Measurements from ENCODE around the gene ZNF687. TPM values are rescaled to one million over a fixed set of nuclear protein-coding genes. Genes with fewer than 3 reads are reported as not detected.

Gene ZNF687
- total and polyA plus RNA-seq, 9 donors: 6.4 to 37.2 (median 24.6) TPM

DNA sequence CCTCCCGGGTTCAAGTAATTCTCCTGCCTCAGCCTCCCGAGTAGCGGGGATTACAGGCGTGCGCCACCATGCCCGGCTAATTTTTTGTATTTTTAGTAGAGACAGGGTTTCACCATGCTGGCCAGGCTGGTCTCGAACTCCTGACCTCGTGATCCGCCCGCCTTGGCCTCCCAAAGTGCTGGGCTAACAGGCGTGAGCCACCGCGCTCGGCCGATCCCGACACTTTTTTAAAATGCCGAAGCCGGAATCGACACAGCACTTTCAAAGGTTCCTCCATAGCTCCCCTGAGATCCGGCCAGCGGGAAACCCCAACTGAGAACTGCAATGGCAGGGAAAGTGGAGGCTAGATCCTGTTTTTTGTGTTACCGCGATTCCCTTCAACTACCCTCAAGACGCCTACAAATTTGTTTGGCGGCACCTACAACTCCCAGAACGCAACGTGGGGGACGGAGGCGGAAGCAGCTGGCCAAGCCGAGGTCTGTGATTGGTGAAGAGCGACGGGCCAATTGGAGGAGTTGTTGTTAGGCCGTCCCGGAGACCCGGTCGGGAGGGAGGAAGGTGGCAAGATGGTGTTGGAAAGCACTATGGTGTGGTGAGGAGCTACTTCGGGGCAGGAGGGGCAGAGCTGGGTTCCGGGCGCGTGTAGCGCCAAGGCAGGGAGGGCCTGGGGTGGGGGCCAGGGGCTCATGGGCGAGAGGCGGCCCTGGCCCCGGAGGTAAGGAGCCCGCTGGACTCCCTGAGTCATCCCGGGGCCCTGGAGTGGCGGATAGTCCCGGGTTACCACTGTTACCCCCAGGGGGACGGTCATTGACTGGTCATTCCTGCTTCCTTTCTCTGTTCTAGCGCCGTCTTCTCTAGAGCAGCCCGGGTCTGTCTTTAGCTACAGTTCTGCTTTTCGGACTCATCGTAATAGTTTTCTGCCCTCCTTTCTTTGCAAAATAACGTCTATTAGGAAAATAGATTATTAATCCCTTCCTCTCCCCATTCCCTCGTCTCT, 27.6 kb upstream of the ZNF687 start, which contains the start of gene PSMD4:
Gene PSMD4, plus strand, starts transcription at position 518 of the 997 bp plus-strand sequence. Its CDS starts 49 bp downstream, at position 567.
- TF ChIP-seq EP300 (IDR thresholded peaks at IDR 0.05) (no peak), POLR2A (IDR thresholded peaks at IDR 0.05) (peak; percentile 69)
- peak; percentile 93 to 96 (median 94) for DNase-seq
- intact Hi-C loops (cut with DNase I): loop anchor here in 3 of 4 donors (5.0 to 10.0 kb wide), 3 partner anchors 57 to 62 kb away; partner anchors contain the start of genes PIP5K1A (in 2 of the 3) and VPS72 (in 2 of the 3)
- WGBS, 3 donors: 7 to 10% (median 7%) methylated on average over 56 of the region's 56 CpGs
- no peaks in the 10 kb centered on the region for H3K9me3 ChIP-seq
- H3K27me3 ChIP-seq: no peaks in the 10 kb centered on the region
- peak within 1 kb of the TSS; percentile 51 to 57 for H3K27ac ChIP-seq
- peak within 1 kb of the TSS; percentile 84 for H3K4me3 ChIP-seq
- no peaks in the 10 kb centered on the region for H3K36me3 ChIP-seq
- H3K4me1 ChIP-seq (ENCODE audit: insufficient read depth): peaks cover 4% of the 10 kb centered on the region

- Histone ChIP-seq H3K4me3 (peak overlapping the region; percentile 84), H3K9me3 (no peaks in the 10 kb centered on the region), H3K36me3 (no peaks in the 10 kb centered on the region), H3K4me1 (ENCODE audit: insufficient read depth) (peaks cover 4% of the 10 kb centered on the region), H3K27ac (no peak overlapping the region), H3K27me3 (no peaks in the 10 kb centered on the region)
- DNase-seq: no peak
- WGBS, 3 donors: 6 to 22% (median 8%) methylated on average over 10 of the region's 10 CpGs
- intact Hi-C loops (cut with DNase I): loop anchor here in 1 of 4 donors (10.0 kb wide), 1 partner anchor 61 kb away; the partner anchor contains the start of genes PIP5K1A and VPS72
- TF ChIP-seq EP300 (IDR thresholded peaks at IDR 0.05) (no peak), POLR2A (IDR thresholded peaks at IDR 0.05) (no peak), CTCF (IDR thresholded peaks at IDR 0.05) (no peak)
Observed at GRCh38 chr1:151255381-151255780, 26.7 kb upstream of the ZNF687 start.

DNA sequence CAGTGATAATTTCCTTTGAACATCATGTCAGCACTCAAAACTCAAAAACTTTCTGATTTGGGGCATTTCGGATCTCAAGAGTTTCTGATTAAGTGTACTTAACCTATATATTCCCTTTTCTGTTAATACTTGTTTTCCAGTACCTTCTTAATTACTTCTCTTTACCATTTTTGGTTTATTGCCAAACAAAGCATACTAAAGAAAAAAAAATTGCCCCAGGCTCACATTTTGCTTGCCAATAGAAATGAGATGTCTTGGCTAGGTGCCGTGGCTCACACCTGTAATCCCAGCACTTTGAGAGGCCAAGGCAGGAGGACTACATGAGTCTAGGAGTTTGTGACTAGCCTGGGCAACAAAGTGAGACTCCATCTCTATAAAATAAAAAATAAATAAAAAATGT, 22.7 kb upstream of the ZNF687 start:
- TF ChIP-seq EP300 (IDR thresholded peaks at IDR 0.05) (no peak), CTCF (IDR thresholded peaks at IDR 0.05) (no peak), POLR2A (IDR thresholded peaks at IDR 0.05) (no peak)
- H3K36me3 ChIP-seq: no peaks in the 10 kb centered on the region
- H3K27ac ChIP-seq: no peak overlapping the region
- DNase-seq: no peak
- intact Hi-C loops (cut with DNase I): loop anchor here in 1 of 4 donors (10.0 kb wide), 1 partner anchor 65 kb away; the partner anchor contains the start of genes PIP5K1A and VPS72
- H3K9me3 ChIP-seq: no peaks in the 10 kb centered on the region
- H3K27me3 ChIP-seq: no peaks in the 10 kb centered on the region
- 85 to 90% (median 88%) methylated on average over 2 of the region's 2 CpGs for WGBS, 3 donors
- peaks cover 4% of the 10 kb centered on the region for H3K4me1 ChIP-seq (ENCODE audit: insufficient read depth)
- no peak overlapping the region for H3K4me3 ChIP-seq

DNA sequence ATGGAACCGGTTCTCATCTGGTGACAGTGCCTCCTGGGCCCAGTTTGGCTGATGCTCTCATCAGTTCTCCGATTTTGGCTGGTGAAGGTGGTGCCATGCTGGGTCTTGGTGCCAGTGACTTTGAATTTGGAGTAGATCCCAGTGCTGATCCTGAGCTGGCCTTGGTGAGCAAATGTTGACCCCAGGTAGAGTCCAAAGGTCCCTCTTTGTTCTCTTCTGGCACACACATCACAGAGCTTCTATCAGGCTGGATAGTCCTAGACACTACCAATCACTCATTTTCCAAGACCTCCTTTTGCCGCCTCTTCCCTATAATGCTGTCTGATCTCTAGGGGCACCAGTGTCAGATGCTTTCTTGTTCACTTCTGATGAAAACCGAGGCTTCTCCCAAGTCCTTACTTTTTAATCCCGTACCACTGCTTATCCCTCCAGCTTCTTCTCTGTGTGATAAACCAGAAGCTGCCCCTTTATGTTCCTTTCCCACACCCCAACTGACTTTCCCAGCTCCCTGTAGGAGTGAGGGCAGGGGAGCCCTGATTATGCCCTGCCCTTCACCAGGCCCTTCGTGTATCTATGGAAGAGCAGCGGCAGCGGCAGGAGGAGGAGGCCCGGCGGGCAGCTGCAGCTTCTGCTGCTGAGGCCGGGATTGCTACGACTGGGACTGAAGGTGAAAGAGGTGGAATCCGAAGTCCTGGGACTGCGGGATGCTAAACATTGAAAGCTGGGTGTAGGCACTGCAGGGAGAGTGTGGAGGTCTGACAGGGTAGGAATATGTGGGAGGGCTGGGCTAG, 16.5 kb upstream of the ZNF687 start:
- H3K4me3 ChIP-seq: no peak overlapping the region
- H3K36me3 ChIP-seq: no peaks in the 10 kb centered on the region
- H3K27me3 ChIP-seq: no peaks in the 10 kb centered on the region
- DNase-seq: no peak
- H3K4me1 ChIP-seq (ENCODE audit: insufficient read depth): no peaks in the 10 kb centered on the region
- TF ChIP-seq POLR2A (IDR thresholded peaks at IDR 0.05): no peak
- no peak for TF ChIP-seq EP300 (IDR thresholded peaks at IDR 0.05)
- TF ChIP-seq CTCF (IDR thresholded peaks at IDR 0.05): no peak
- H3K27ac ChIP-seq: no peak overlapping the region
- intact Hi-C loops (cut with DNase I): no loop called here
- H3K9me3 ChIP-seq: no peaks in the 10 kb centered on the region
- WGBS, 3 donors: 85 to 87% (median 85%) methylated on average over 14 of the region's 14 CpGs
